GM23338 (cell line): ENCODE data around the gene NDUFA3. TPM values are rescaled to one million over a fixed set of nuclear protein-coding genes. Genes with fewer than 3 reads are reported as not detected.

ENCODE experiments used
- ATAC-seq: fragments of 200-7000 bp; cut with Tn5 transposase; 3 replicates; pipeline ENCODE4 v1.9.1; 2020
- DNase-seq: peaks from one replicate; pipeline ENCODE4 v3.0.0-alpha.2; 2015; ENCODE audit warnings: low spot score
- H2AFZ ChIP-seq: fragments of 200-600 bp; sonication (generic); 2 replicates; pipeline ENCODE4 v1.8.0; 2016; ENCODE audit warnings: antibody characterized with exemption, mild to moderate bottlenecking, moderate library complexity
- H3F3A ChIP-seq: fragments of 200-600 bp; sonication (generic); replicated peaks from 2 replicates; pipeline ENCODE4 v1.8.0; 2017; ENCODE audit warnings: antibody characterized with exemption, mixed run types, low read depth
- H3K27ac ChIP-seq: fragments of 200-600 bp; sonication (generic); 2 replicates; pipeline ENCODE4 v1.6.1; 2016; ENCODE audit warnings: low read depth
- H3K27me3 ChIP-seq: fragments of 200-600 bp; sonication (generic); 2 replicates; pipeline ENCODE4 v1.8.0; 2016; ENCODE audit warnings: mild to moderate bottlenecking, mixed run types, moderate library complexity; ENCODE audit not compliant: insufficient read depth
- H3K36me3 ChIP-seq: fragments of 200-600 bp; sonication (generic); 2 replicates; pipeline ENCODE4 v1.8.0; 2016; ENCODE audit warnings: mild to moderate bottlenecking; ENCODE audit not compliant: insufficient read depth
- H3K4me1 ChIP-seq: fragments of 200-600 bp; sonication (generic); 2 replicates; pipeline ENCODE4 v1.8.0; 2016; ENCODE audit warnings: mild to moderate bottlenecking, moderate library complexity; ENCODE audit not compliant: insufficient read depth
- H3K4me2 ChIP-seq: fragments of 200-600 bp; sonication (generic); 2 replicates; pipeline ENCODE4 v1.7.1; 2017; ENCODE audit warnings: mixed run types
- H3K4me3 ChIP-seq: fragments of 200-600 bp; sonication (generic); 2 replicates; pipeline ENCODE4 v1.6.1; 2016; ENCODE audit warnings: mixed run types
- H3K79me2 ChIP-seq: fragments of 200-600 bp; sonication (generic); replicated peaks from 2 replicates; pipeline ENCODE4 v1.8.0; 2017; ENCODE audit warnings: mild to moderate bottlenecking; ENCODE audit not compliant: insufficient read depth
- H3K9me2 ChIP-seq: fragments of 200-600 bp; sonication (generic); 2 replicates; pipeline ENCODE4 v1.8.0; 2017; ENCODE audit not compliant: insufficient read depth
- H4K20me1 ChIP-seq: fragments of 200-600 bp; sonication (generic); replicated peaks from 2 replicates; pipeline ENCODE4 v1.8.0; 2017; ENCODE audit warnings: mild to moderate bottlenecking; ENCODE audit not compliant: insufficient read depth
- H3K27ac Mint-ChIP-seq: 2 replicates; pipeline ENCODE4 v1.8.0; 2020; ENCODE audit warnings: inconsistent platforms, mild to moderate bottlenecking, moderate library complexity, mixed read lengths
- H3K27me3 Mint-ChIP-seq: 3 replicates; pipeline ENCODE4 v1.8.0; 2022; ENCODE audit warnings: low read depth, mild to moderate bottlenecking, moderate library complexity, mixed read lengths, inconsistent platforms; ENCODE audit not compliant: insufficient read depth, poor library complexity
- H3K36me3 Mint-ChIP-seq: 3 replicates; pipeline ENCODE4 v1.8.0; 2021; ENCODE audit warnings: low read depth, mild to moderate bottlenecking, inconsistent platforms, moderate library complexity, mixed read lengths
- H3K4me1 Mint-ChIP-seq: 3 replicates; pipeline ENCODE4 v1.8.0; 2020; ENCODE audit warnings: mild to moderate bottlenecking, inconsistent platforms, mixed read lengths
- H3K4me3 Mint-ChIP-seq: 3 replicates; pipeline ENCODE4 v1.8.0; 2021; ENCODE audit warnings: moderate library complexity, mild to moderate bottlenecking, inconsistent platforms, mixed read lengths
- H3K9me3 Mint-ChIP-seq: 3 replicates; pipeline ENCODE4 v1.8.0; 2020; ENCODE audit warnings: moderate library complexity, mild to moderate bottlenecking, inconsistent platforms, mixed read lengths
- EZH2 ChIP-seq: fragments of 200-600 bp; sonication (generic); IDR thresholded peaks from one replicate; pipeline ENCODE4 v1.8.0; 2017; ENCODE audit warnings: antibody characterized with exemption, mild to moderate bottlenecking, low read depth; ENCODE audit not compliant: unreplicated experiment
- EZH2phosphoT487 ChIP-seq: fragments of 200-600 bp; sonication (generic); IDR thresholded peaks from one replicate; pipeline ENCODE4 v1.8.1; 2018; ENCODE audit warnings: antibody characterized with exemption; ENCODE audit not compliant: unreplicated experiment
- JUNB ChIP-seq: IDR thresholded peaks from one replicate; pipeline ENCODE4 v1.6.1; 2016; ENCODE audit warnings: antibody characterized with exemption; ENCODE audit not compliant: unreplicated experiment
- POLR2AphosphoS5 ChIP-seq: IDR thresholded peaks from 2 replicates; pipeline ENCODE4 v1.6.1; 2016; ENCODE audit warnings: antibody characterized with exemption, low read depth
- STAT1 ChIP-seq: IDR thresholded peaks from one replicate; pipeline ENCODE4 v1.6.1; 2016; ENCODE audit warnings: antibody characterized with exemption; ENCODE audit not compliant: unreplicated experiment
- ZNF114 ChIP-seq: fragments of 250-450 bp; sonication (Bioruptor Pico); IDR thresholded peaks from 2 replicates; pipeline ENCODE4 v1.5.0; 2020; ENCODE audit warnings: mild to moderate bottlenecking, moderate library complexity
- ZNF331 ChIP-seq: fragments of 250-450 bp; sonication (Bioruptor Pico); IDR thresholded peaks from 2 replicates; pipeline ENCODE4 v1.5.0; 2020; ENCODE audit warnings: low read depth, mild to moderate bottlenecking, moderate library complexity
- polyA plus RNA-seq: library from polyadenylated mRNA; unstranded; fragments of >200 nt; fragmentation: Nextera tagmentation; extraction: Ambion mirVana; gene quantifications from 2 replicates; pipeline ENCODE4 v1.2.1, GENCODE V29; 2016
- total RNA-seq: library from RNA; depleted of rRNA; stranded (reverse); fragments of >200 nt; shearing (Covaris generic); gene quantifications from 2 replicates; pipeline ENCODE4 v1.2.3, GENCODE V29; 2014
- TF ChIP-seq, protein P1 (sequence below), 2 experiments: fragments of 200-600 bp in 1 of 2; sonication (generic) in 1 of 2; conservative IDR thresholded peaks; 2 replicates each; pipeline versions ENCODE4 v1.5.1 to v1.6.1; 2016 to 2017; ENCODE audit warnings: antibody characterized with exemption in 2 of 2, low read depth in 2 of 2, mild to moderate bottlenecking in 2 of 2, moderate library complexity in 1 of 2
- TF ChIP-seq, protein P2 (sequence below): IDR thresholded peaks from 2 replicates; pipeline ENCODE4 v1.6.1; 2016; ENCODE audit warnings: antibody characterized with exemption
- TF ChIP-seq, protein P3 (sequence below): fragments of 250-450 bp; sonication (Bioruptor Pico); IDR thresholded peaks from 2 replicates; pipeline ENCODE4 v1.5.0; 2020; ENCODE audit warnings: mild to moderate bottlenecking, moderate library complexity
- TF ChIP-seq, protein P4 (sequence below): IDR thresholded peaks from one replicate; pipeline ENCODE4 v1.6.1; 2018; ENCODE audit warnings: antibody characterized with exemption; ENCODE audit not compliant: unreplicated experiment

Gene NDUFA3
- total and polyA plus RNA-seq, 2 experiments from 2014 or later = 28.4 to 691 TPM

DNA sequence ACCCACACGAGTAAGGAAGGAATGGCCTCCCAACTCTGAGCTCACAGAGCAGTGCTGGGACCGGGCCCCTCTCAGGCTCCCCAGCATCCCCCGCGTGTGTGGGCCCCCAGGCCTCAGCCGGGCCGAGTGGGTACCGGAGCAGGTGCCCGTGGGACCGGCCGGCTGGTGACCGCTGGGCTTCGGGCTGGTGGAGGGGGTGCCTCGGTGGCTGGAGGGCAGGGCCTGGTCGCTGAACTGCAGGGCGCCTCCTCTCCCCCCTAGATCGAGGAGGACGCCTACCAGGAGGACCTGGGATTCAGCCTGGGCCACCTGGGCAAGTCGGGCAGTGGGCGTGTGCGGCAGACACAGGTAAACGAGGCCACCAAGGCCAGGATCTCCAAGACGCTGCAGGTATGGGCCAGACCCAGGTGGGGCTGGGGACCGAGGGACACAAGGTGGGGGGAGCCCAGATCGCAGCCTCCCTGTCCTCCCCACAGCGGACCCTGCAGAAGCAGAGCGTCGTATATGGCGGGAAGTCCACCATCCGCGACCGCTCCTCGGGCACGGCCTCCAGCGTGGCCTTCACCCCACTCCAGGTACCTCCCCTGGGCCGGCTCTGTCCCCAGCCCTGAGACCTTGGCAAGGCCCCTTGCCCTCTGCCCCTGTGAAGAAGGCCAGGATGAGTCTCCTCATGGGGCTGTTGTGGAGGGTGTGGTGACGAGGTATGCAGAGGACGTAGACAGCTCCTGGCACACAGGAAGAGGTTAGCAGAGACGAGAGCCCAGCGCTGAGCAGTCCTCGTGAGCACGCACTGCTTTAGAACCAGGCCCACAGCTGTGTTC is 26.4 kb downstream of the NDUFA3 start:
- no peak overlapping the region for H2AFZ ChIP-seq
- H3K4me3 ChIP-seq = no peak overlapping the region
- no peak for DNase-seq
- no peak overlapping the region for H3K4me3 Mint-ChIP-seq
- no peaks in the 10 kb centered on the region; the same call in 1 of the 2 replicates for H4K20me1 ChIP-seq
- no peaks in the 10 kb centered on the region for H3K4me1 ChIP-seq
- no peak overlapping the region for H3K27ac ChIP-seq
- 0 out of 2 replicates have a peak, but pooled peaks cover 4% of the 10 kb centered on the region for H3F3A ChIP-seq
- no peak overlapping the region for H3K4me2 ChIP-seq
- no peaks in the 10 kb centered on the region for H3K4me1 Mint-ChIP-seq
- H3K27me3 ChIP-seq = no peaks in the 10 kb centered on the region
- no peaks in the 10 kb centered on the region for H3K9me3 Mint-ChIP-seq
- no peak overlapping the region for H3K27ac Mint-ChIP-seq
- peaks cover 48% of the 10 kb centered on the region for H3K36me3 Mint-ChIP-seq
- no peaks in the 10 kb centered on the region for H3K9me2 ChIP-seq
- ATAC-seq = no peak
- H3K27me3 Mint-ChIP-seq = peaks cover 12% of the 10 kb centered on the region
- H3K36me3 ChIP-seq = peaks cover 7% of the 10 kb centered on the region; the same call in 1 of the 2 replicates
- no peak for TF ChIP-seq EZH2phosphoT487
- TF ChIP-seq POLR2AphosphoS5 = no peak
- TF ChIP-seq, protein P1, sequence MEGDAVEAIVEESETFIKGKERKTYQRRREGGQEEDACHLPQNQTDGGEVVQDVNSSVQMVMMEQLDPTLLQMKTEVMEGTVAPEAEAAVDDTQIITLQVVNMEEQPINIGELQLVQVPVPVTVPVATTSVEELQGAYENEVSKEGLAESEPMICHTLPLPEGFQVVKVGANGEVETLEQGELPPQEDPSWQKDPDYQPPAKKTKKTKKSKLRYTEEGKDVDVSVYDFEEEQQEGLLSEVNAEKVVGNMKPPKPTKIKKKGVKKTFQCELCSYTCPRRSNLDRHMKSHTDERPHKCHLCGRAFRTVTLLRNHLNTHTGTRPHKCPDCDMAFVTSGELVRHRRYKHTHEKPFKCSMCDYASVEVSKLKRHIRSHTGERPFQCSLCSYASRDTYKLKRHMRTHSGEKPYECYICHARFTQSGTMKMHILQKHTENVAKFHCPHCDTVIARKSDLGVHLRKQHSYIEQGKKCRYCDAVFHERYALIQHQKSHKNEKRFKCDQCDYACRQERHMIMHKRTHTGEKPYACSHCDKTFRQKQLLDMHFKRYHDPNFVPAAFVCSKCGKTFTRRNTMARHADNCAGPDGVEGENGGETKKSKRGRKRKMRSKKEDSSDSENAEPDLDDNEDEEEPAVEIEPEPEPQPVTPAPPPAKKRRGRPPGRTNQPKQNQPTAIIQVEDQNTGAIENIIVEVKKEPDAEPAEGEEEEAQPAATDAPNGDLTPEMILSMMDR (conservative IDR thresholded peaks at IDR 0.05; ENCODE audit: low read depth in 2 of 2) = no peak
- no peak for TF ChIP-seq ZNF114 (CRISPR knock-in tag)
- TF ChIP-seq, protein P2, sequence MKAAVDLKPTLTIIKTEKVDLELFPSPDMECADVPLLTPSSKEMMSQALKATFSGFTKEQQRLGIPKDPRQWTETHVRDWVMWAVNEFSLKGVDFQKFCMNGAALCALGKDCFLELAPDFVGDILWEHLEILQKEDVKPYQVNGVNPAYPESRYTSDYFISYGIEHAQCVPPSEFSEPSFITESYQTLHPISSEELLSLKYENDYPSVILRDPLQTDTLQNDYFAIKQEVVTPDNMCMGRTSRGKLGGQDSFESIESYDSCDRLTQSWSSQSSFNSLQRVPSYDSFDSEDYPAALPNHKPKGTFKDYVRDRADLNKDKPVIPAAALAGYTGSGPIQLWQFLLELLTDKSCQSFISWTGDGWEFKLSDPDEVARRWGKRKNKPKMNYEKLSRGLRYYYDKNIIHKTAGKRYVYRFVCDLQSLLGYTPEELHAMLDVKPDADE = no peak
- TF ChIP-seq, protein P3, sequence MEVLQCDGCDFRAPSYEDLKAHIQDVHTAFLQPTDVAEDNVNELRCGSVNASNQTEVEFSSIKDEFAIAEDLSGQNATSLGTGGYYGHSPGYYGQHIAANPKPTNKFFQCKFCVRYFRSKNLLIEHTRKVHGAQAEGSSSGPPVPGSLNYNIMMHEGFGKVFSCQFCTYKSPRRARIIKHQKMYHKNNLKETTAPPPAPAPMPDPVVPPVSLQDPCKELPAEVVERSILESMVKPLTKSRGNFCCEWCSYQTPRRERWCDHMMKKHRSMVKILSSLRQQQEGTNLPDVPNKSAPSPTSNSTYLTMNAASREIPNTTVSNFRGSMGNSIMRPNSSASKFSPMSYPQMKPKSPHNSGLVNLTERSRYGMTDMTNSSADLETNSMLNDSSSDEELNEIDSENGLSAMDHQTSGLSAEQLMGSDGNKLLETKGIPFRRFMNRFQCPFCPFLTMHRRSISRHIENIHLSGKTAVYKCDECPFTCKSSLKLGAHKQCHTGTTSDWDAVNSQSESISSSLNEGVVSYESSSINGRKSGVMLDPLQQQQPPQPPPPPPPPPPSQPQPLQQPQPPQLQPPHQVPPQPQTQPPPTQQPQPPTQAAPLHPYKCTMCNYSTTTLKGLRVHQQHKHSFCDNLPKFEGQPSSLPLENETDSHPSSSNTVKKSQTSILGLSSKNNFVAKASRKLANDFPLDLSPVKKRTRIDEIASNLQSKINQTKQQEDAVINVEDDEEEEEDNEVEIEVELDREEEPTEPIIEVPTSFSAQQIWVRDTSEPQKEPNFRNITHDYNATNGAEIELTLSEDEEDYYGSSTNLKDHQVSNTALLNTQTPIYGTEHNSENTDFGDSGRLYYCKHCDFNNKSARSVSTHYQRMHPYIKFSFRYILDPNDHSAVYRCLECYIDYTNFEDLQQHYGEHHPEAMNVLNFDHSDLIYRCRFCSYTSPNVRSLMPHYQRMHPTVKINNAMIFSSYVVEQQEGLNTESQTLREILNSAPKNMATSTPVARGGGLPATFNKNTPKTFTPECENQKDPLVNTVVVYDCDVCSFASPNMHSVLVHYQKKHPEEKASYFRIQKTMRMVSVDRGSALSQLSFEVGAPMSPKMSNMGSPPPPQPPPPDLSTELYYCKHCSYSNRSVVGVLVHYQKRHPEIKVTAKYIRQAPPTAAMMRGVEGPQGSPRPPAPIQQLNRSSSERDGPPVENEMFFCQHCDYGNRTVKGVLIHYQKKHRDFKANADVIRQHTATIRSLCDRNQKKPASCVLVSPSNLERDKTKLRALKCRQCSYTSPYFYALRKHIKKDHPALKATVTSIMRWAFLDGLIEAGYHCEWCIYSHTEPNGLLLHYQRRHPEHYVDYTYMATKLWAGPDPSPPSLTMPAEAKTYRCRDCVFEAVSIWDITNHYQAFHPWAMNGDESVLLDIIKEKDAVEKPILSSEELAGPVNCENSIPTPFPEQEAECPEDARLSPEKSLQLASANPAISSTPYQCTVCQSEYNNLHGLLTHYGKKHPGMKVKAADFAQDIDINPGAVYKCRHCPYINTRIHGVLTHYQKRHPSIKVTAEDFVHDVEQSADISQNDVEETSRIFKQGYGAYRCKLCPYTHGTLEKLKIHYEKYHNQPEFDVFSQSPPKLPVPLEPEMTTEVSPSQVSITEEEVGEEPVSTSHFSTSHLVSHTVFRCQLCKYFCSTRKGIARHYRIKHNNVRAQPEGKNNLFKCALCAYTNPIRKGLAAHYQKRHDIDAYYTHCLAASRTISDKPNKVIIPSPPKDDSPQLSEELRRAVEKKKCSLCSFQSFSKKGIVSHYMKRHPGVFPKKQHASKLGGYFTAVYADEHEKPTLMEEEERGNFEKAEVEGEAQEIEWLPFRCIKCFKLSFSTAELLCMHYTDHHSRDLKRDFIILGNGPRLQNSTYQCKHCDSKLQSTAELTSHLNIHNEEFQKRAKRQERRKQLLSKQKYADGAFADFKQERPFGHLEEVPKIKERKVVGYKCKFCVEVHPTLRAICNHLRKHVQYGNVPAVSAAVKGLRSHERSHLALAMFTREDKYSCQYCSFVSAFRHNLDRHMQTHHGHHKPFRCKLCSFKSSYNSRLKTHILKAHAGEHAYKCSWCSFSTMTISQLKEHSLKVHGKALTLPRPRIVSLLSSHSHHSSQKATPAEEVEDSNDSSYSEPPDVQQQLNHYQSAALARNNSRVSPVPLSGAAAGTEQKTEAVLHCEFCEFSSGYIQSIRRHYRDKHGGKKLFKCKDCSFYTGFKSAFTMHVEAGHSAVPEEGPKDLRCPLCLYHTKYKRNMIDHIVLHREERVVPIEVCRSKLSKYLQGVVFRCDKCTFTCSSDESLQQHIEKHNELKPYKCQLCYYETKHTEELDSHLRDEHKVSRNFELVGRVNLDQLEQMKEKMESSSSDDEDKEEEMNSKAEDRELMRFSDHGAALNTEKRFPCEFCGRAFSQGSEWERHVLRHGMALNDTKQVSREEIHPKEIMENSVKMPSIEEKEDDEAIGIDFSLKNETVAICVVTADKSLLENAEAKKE (CRISPR knock-in tag) = no peak
- no peak for TF ChIP-seq JUNB
- no peak for TF ChIP-seq STAT1
- TF ChIP-seq ZNF331 (CRISPR knock-in tag) = no peak
- TF ChIP-seq, protein P4, sequence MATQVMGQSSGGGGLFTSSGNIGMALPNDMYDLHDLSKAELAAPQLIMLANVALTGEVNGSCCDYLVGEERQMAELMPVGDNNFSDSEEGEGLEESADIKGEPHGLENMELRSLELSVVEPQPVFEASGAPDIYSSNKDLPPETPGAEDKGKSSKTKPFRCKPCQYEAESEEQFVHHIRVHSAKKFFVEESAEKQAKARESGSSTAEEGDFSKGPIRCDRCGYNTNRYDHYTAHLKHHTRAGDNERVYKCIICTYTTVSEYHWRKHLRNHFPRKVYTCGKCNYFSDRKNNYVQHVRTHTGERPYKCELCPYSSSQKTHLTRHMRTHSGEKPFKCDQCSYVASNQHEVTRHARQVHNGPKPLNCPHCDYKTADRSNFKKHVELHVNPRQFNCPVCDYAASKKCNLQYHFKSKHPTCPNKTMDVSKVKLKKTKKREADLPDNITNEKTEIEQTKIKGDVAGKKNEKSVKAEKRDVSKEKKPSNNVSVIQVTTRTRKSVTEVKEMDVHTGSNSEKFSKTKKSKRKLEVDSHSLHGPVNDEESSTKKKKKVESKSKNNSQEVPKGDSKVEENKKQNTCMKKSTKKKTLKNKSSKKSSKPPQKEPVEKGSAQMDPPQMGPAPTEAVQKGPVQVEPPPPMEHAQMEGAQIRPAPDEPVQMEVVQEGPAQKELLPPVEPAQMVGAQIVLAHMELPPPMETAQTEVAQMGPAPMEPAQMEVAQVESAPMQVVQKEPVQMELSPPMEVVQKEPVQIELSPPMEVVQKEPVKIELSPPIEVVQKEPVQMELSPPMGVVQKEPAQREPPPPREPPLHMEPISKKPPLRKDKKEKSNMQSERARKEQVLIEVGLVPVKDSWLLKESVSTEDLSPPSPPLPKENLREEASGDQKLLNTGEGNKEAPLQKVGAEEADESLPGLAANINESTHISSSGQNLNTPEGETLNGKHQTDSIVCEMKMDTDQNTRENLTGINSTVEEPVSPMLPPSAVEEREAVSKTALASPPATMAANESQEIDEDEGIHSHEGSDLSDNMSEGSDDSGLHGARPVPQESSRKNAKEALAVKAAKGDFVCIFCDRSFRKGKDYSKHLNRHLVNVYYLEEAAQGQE = no peak
- no peak for TF ChIP-seq EZH2
- H3K79me2 ChIP-seq = no peaks in the 10 kb centered on the region
